ENCODE measurements around the gene ULBP2.
"Not testable (repeated sequence)": the region's sequence is repeated elsewhere in the genome, so short reads cannot be mapped to it uniquely, and the experiment has no call there.

DNA sequence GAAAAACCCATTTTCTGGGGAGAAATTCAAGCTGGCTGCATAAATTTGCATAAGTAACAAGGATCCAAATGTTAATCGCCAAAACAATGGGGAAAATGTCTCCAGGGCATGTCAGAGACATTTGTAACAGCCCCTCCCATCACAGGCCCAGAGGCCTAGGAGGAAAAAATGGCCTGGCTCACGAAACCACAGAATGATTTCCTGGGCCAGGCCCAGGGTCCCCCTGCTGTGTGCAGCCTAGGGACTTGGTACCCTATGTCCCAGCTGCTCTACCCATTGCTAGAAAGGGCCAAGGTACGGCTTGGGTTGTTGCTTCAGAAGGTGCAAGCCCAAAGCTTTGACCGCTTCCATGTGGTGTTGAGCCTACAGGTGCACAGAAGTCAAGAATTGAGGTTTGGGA lies 33.3 kb upstream of the ULBP2 start:
- TF ChIP-seq, protein P1, sequence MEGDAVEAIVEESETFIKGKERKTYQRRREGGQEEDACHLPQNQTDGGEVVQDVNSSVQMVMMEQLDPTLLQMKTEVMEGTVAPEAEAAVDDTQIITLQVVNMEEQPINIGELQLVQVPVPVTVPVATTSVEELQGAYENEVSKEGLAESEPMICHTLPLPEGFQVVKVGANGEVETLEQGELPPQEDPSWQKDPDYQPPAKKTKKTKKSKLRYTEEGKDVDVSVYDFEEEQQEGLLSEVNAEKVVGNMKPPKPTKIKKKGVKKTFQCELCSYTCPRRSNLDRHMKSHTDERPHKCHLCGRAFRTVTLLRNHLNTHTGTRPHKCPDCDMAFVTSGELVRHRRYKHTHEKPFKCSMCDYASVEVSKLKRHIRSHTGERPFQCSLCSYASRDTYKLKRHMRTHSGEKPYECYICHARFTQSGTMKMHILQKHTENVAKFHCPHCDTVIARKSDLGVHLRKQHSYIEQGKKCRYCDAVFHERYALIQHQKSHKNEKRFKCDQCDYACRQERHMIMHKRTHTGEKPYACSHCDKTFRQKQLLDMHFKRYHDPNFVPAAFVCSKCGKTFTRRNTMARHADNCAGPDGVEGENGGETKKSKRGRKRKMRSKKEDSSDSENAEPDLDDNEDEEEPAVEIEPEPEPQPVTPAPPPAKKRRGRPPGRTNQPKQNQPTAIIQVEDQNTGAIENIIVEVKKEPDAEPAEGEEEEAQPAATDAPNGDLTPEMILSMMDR (IDR thresholded peaks at IDR 0.05; ENCODE audit: low read depth, low read length): not testable (repeated sequence)
- not testable (repeated sequence) for TF ChIP-seq EZH2phosphoT487 (IDR thresholded peaks at IDR 0.05; ENCODE audit: low read depth)

Measured in OCI-LY3 (cell line).